ENCODE results near the gene BCAS3. TPM values are rescaled to one million over a fixed set of nuclear protein-coding genes. Genes with fewer than 3 reads are reported as not detected.

BCAS3 gene
- total and polyA plus RNA-seq, 10 donors = 3.7 to 56.0 (median 42.3) TPM

DNA sequence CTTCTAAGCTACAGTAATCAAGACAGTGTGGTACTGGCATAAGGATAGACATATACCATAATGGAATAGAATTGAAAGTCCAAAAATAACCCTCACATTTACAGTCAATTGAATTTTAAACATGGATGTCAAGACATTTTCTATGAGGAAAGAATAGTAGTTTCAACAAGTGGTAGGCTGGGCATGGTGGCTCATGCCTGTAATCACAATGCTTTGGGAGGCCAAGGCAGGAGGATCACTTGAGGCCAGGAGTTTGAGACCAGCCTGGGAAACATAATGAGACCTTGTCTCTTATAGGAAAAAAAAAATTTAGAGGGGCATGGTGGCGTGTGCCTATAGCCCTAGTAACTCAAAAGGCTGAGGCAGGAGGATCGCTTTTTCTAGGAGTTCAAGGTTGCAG is 599.2 kb downstream of the BCAS3 start:
- WGBS, 5 donors = 92 to 98% (median 97%) methylated on average over 2 of the region's 2 CpGs
- H3K4me1 ChIP-seq = no peaks in the 10 kb centered on the region
- intact Hi-C loops (cut with DNase I; ENCODE audit: low total_unique reads) = no loop called here
- H3K27ac ChIP-seq = no peak overlapping the region
- H3K4me3 ChIP-seq = no peak overlapping the region
- no peak for TF ChIP-seq POLR2AphosphoS5 (IDR thresholded peaks at IDR 0.05)
- TF ChIP-seq, protein P1, sequence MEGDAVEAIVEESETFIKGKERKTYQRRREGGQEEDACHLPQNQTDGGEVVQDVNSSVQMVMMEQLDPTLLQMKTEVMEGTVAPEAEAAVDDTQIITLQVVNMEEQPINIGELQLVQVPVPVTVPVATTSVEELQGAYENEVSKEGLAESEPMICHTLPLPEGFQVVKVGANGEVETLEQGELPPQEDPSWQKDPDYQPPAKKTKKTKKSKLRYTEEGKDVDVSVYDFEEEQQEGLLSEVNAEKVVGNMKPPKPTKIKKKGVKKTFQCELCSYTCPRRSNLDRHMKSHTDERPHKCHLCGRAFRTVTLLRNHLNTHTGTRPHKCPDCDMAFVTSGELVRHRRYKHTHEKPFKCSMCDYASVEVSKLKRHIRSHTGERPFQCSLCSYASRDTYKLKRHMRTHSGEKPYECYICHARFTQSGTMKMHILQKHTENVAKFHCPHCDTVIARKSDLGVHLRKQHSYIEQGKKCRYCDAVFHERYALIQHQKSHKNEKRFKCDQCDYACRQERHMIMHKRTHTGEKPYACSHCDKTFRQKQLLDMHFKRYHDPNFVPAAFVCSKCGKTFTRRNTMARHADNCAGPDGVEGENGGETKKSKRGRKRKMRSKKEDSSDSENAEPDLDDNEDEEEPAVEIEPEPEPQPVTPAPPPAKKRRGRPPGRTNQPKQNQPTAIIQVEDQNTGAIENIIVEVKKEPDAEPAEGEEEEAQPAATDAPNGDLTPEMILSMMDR (IDR thresholded peaks at IDR 0.05 in 8 of 11, conservative IDR thresholded peaks at IDR 0.05 in 3 of 11) = no peak
- no peak for TF ChIP-seq POLR2A (IDR thresholded peaks at IDR 0.05)
- no peak for DNase-seq
- no peaks in the 10 kb centered on the region for H3K36me3 ChIP-seq
- no peaks in the 10 kb centered on the region for H3K27me3 ChIP-seq (replicated peaks in 1 of 7)
- no peaks in the 10 kb centered on the region for H3K9me3 ChIP-seq

DNA sequence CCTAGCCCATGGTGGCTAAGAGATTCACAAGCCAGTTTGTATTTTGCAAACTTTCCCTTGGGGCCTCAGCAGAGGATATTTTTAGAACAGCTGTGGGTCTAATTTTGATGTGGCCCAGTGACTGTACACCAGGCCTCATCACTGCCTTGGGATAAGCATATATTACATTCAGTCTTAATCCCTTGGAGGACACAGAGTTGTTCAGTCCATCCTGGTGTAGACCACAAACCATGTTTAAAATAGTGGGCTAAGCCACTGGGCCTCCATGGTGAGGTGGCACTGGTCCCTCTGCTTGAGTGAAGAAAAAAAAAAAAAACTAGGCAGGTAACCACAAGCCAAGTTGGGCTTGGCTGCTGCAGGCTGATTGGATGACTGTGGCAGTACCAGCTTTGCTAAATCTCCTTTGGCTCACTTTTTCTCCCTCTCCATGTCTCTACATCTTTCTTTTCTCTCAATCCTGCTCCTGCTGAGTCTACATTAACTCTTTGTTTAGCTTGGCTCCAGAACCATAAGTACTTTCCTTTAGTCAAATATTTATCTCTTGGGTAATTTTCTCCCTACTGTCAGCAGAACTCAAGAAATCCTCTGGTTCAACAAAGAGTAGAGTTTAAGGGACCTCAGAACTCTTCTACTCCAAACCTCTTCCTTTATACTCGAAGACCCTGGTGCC is 602.0 kb downstream of the BCAS3 start:
- no peaks in the 10 kb centered on the region for H3K27me3 ChIP-seq (replicated peaks in 1 of 7)

DNA sequence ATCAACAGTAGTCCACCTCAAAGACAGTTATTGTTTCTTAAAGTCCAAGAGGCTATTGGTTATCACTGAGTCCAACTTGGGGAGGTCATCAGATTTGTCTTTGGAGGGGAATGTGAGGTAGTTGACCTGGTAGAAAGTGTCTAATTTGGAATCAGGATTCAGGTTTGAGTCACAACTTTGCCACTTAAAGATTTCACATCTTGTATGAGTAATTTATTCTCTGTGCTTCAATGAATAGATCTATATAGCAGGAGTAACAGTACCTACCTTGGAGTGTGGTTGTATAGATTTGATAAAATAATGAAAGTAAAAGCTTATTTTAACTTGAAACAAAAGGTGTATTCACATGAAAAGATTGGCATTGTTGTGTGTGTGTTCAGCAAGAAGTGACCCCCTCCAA is 602.7 kb downstream of the BCAS3 start:
- no peak for DNase-seq
- H3K27me3 ChIP-seq (replicated peaks in 1 of 7) = no peaks in the 10 kb centered on the region
- H3K4me1 ChIP-seq = no peaks in the 10 kb centered on the region
- no peak overlapping the region for H3K4me3 ChIP-seq
- no peak overlapping the region for H3K27ac ChIP-seq
- TF ChIP-seq POLR2A (IDR thresholded peaks at IDR 0.05) (no peak), POLR2AphosphoS5 (IDR thresholded peaks at IDR 0.05) (no peak)
- TF ChIP-seq, protein P1 (IDR thresholded peaks at IDR 0.05 in 8 of 11, conservative IDR thresholded peaks at IDR 0.05 in 3 of 11) = no peak
- intact Hi-C loops (cut with DNase I; ENCODE audit: low total_unique reads) = no loop called here
- no peaks in the 10 kb centered on the region for H3K9me3 ChIP-seq
- no peaks in the 10 kb centered on the region for H3K36me3 ChIP-seq

More for the DNA sequence above, 602.0 kb downstream of the BCAS3 start:
- intact Hi-C loops (cut with DNase I; ENCODE audit: low total_unique reads) = no loop called here
- 67 to 86% (median 72%) methylated on average over 1 of the region's 1 CpG for WGBS, 5 donors
- Histone ChIP-seq H3K4me1 (no peaks in the 10 kb centered on the region), H3K9me3 (no peaks in the 10 kb centered on the region), H3K4me3 (no peak overlapping the region), H3K27ac (no peak overlapping the region), H3K36me3 (no peaks in the 10 kb centered on the region)
- TF ChIP-seq POLR2AphosphoS5 (IDR thresholded peaks at IDR 0.05) = no peak
- no peak for TF ChIP-seq POLR2A (IDR thresholded peaks at IDR 0.05)
- no peak for DNase-seq

DNA sequence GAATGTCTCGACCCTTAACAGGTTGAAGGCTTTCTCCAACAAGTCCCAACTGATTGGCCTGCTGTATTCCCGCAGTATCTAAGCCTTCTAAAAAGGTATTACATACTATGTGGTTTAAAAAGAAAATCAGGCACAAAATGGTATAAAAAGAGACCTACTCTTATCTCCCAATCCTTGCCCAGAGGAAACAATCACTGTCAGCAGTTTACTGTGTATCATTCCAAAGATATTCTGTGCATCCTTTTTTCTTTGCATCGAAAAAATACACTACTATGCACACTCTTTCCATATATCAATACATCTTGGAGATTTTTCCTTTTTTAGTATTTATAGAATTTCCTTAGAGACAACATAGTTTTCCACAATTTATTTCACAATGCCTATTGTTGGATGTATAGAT is 603.2 kb downstream of the BCAS3 start:
- Histone ChIP-seq H3K36me3 (no peaks in the 10 kb centered on the region), H3K4me3 (no peak overlapping the region), H3K27ac (no peak overlapping the region), H3K27me3 (replicated peaks in 1 of 7) (no peaks in the 10 kb centered on the region), H3K9me3 (no peaks in the 10 kb centered on the region), H3K4me1 (no peaks in the 10 kb centered on the region)
- 86 to 98% (median 94%) methylated on average over 3 of the region's 3 CpGs for WGBS, 5 donors
- no peak for DNase-seq
- TF ChIP-seq POLR2A (IDR thresholded peaks at IDR 0.05) (no peak), POLR2AphosphoS5 (IDR thresholded peaks at IDR 0.05) (no peak)
- TF ChIP-seq, protein P1 (IDR thresholded peaks at IDR 0.05 in 8 of 11, conservative IDR thresholded peaks at IDR 0.05 in 3 of 11) = no peak
- intact Hi-C loops (cut with DNase I; ENCODE audit: low total_unique reads) = no loop called here

All from spleen (tissue), 11 donors.